Renal cortical epithelial cell (primary cell): ENCODE data around the gene KLHDC9. TPM values are rescaled to one million over a fixed set of nuclear protein-coding genes. Genes with fewer than 3 reads are reported as not detected.

Experiments
- DNase-seq: peaks from one replicate; pipeline ENCODE4 v3.0.0-alpha.2; 2011; ENCODE audit warnings: low read depth
- total RNA-seq: library from RNA; depleted of rRNA; stranded (reverse); fragments of >200 nt; gene quantifications from 2 replicates; pipeline ENCODE4 v1.2.3, GENCODE V29; 2014

The KLHDC9 gene
- total RNA-seq, 1 donor from 2014 or later, result 11.5 TPM

- no peak for DNase-seq
These were observed 33.6 kb downstream of the KLHDC9 start for GRCh38 chr1:161131523-161132409.

- peak; percentile 95 for DNase-seq
These were observed 34.5 kb downstream of the KLHDC9 start, which contains the start of gene DEDD for GRCh38 chr1:161132410-161133219. TSS of gene DEDD (minus strand) at chr1:161132667. CDS start at chr1:161124462, 8,205 bp downstream.

DNA sequence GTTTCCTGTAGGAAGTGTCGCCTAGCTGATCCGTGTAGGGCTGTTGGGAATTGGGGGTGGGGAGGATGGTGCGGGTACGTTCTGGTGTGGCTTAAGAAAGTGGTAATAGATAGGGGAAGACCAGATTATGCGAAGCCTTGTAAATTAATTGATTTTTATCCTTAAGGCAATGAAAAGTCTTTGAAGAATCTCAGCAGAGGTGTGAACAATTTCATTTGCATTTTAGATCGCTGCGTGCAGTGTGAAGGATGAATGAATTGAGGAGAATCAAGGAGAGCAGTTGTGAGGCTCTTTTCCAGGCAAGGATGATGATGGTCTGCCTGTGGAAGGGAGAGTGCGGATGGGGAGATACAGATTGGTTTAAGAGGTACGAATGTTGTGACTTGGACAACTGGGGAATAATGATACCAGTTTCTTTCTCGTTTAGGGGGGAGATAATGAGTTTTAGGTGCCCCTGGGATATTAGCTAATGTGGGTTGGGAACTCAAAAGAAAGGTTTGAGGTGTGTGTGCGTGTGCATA, 35.1 kb downstream of the KLHDC9 start:
- no peak for DNase-seq

DNA sequence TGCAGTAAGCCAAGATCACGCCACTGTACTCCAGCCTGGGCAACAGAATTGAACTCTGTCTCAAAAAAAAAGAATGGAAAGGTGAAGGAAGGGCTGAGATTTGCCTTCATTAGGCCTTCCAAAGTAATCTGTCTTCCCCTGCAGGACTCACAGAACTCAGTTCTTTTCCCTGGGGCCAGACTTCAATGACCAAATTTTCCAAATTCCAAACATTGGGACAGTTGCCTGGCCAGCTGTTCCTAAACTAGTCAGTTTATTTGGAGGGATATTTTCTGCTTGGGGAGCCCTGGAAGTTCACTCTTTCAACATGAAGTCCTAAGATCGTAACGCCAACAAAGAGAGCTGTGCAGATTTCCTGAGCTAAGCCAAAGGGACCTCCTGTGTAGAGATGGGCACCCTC, 39.7 kb downstream of the KLHDC9 start:
- DNase-seq, result no peak

DNA sequence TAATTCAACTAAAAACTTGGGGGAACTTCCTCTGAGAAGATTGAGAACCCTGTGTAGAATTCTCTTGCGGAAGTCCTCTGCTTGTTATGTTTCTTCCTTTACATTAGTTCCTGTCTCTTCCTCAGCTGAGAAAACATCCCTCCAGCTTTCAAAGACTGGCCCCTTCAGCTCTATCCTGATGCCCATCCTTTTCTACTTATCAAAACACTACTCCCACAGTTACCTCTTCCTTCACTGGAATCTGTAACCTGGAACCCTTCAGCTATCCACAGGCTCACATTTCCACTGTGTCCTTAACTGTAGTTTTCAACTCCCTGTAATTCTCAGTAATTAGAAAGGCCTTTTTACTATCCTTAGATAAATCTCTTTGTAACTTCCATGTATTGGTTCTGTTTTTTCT, 40.3 kb downstream of the KLHDC9 start:
- no peak for DNase-seq

- DNase-seq, result peak; percentile 57
These were observed 41.6 kb downstream of the KLHDC9 start for GRCh38 chr1:161139766-161140165.

DNA sequence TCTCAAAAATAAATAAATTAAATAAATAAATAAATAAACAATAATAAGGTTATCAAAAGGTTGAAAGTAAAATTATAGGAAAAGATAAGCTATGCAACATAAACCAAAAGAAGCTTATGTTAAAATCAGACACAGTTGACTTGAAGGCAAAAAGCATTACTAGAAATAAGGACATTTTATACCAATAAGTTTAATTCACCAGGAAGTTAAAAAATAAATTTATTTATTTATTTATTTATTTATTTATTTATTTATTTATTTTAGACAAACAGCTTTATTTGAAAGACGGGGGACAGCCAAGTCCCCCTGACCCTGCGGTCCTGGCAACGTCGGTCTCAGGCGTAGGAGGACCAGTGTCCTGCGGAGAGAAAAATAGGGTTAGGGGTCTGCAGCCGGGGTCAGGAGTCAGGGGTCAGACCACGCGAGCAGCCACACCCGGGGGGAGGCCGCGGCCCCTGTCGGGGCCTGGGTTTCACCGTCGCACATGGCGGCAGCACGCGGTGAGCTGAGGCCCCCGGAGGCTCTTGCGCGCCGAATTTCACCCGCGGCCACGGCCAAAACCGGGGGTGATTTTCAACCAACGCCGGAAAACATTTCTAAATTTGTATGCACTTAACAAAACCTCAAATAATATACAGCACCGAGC, 42.7 kb downstream of the KLHDC9 start:
- DNase-seq, result no peak

DNA sequence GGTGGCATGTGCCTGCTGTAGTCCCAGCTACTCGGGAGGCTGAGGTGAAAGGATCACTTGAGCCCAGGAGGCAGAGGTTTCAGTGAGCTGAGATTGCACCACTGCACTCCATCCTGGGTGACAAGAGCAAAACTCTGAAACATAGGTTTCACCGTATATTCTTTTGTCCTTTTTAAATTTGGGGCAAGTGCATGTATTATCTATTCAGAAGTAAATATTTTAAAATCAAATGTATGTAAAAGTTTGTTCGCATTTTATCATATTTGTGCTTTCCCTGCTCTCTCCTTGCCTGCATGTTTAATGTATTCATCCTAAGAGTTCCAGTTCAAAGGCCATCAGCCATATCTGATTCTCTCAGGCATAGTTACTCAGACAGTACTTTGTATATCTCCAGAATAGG, 47.7 kb downstream of the KLHDC9 start:
- no peak for DNase-seq

Other genes with a start within 250 kb of the KLHDC9 start
- gene CD244, start 235.5 kb upstream of the KLHDC9 start, total RNA-seq, result not detected in 2 replicates
- not detected in 2 replicates for gene ITLN1, start 213.2 kb upstream of the KLHDC9 start, total RNA-seq
- gene ITLN2, start 143.6 kb upstream of the KLHDC9 start, total RNA-seq, result not detected in 2 replicates
- 145 and 248 TPM in 2 replicates for gene F11R, start 77.2 kb upstream of the KLHDC9 start, total RNA-seq
- gene TSTD1, start 59.4 kb upstream of the KLHDC9 start, total RNA-seq, result 45.1 and 106 TPM in 2 replicates
- 61.1 and 80.9 TPM in 2 replicates for gene USF1, start 52.4 kb upstream of the KLHDC9 start, total RNA-seq
- gene ARHGAP30, start 28.5 kb upstream of the KLHDC9 start, total RNA-seq, result 0.17 TPM in 1 of 2 replicates, not detected in the other
- 0.75 and 25.0 TPM in 2 replicates for gene NECTIN4, start 8.8 kb upstream of the KLHDC9 start, total RNA-seq
- 28.7 and 37.1 TPM in 2 replicates for gene PFDN2, start 19.7 kb downstream of the KLHDC9 start, total RNA-seq
- 25.7 and 26.8 TPM in 2 replicates for gene NIT1, start 19.7 kb downstream of the KLHDC9 start, total RNA-seq
- gene DEDD, start 34.3 kb downstream of the KLHDC9 start, total RNA-seq, result 18.2 and 34.8 TPM in 2 replicates
- 83.5 and 142 TPM in 2 replicates for gene UFC1, start 55.6 kb downstream of the KLHDC9 start, total RNA-seq
- gene USP21, start 61.1 kb downstream of the KLHDC9 start, total RNA-seq, result 1.7 and 16.2 TPM in 2 replicates
- gene PPOX, start 68.1 kb downstream of the KLHDC9 start, total RNA-seq, result 24.9 and 36.8 TPM in 2 replicates
- gene B4GALT3, start 79.1 kb downstream of the KLHDC9 start, total RNA-seq, result 16.8 and 25.5 TPM in 2 replicates
- gene ADAMTS4, start 100.7 kb downstream of the KLHDC9 start, total RNA-seq, result under 0.01 and 0.35 TPM in 2 replicates
- gene NDUFS2, start 104.0 kb downstream of the KLHDC9 start, total RNA-seq, result 175 and 194 TPM in 2 replicates
- not detected in 2 replicates for gene FCER1G, start 116.9 kb downstream of the KLHDC9 start, total RNA-seq
- gene APOA2, start 125.3 kb downstream of the KLHDC9 start, total RNA-seq, result not detected in 2 replicates
- 16.5 and 17.4 TPM in 2 replicates for gene TOMM40L, start 127.7 kb downstream of the KLHDC9 start, total RNA-seq
- gene NR1I3, start 139.8 kb downstream of the KLHDC9 start, total RNA-seq, result not detected in 2 replicates
- 0.30 TPM in 1 of 2 replicates, not detected in the other for gene PCP4L1, start 160.4 kb downstream of the KLHDC9 start, total RNA-seq
- gene MPZ, start 211.6 kb downstream of the KLHDC9 start, total RNA-seq, result 0.45 and 1.4 TPM in 2 replicates
- 45.8 and 103 TPM in 2 replicates for gene SDHC, start 216.0 kb downstream of the KLHDC9 start, total RNA-seq